PC-3 (cell line): ENCODE results near the gene PRDX6. TPM values are rescaled to one million over a fixed set of nuclear protein-coding genes. Genes with fewer than 3 reads are reported as not detected.

Experiments used
- ATAC-seq: fragments of 200-7000 bp; cut with Tn5 transposase; 2 replicates; pipeline ENCODE4 v1.9.1; 2020; ENCODE audit warnings: mild to moderate bottlenecking, moderate library complexity
- BruUV-seq: library from RNA; stranded (reverse); fragments of 400-500 nt; replicated peaks from 2 replicates; lab custom pipeline; 2021; lab: Mats Ljungman, UMichigan
- CTCF ChIA-PET: fragments of 300-600 bp; sonication (Branson Sonifier 250); formaldehyde crosslinking; loops from one replicate; lab custom pipeline; 2022; ENCODE audit warnings: antibody characterized with exemption; lab: Charles Lee
- POLR2A ChIA-PET: fragments of 300-600 bp; sonication (Branson Sonifier 250); formaldehyde crosslinking; loops from one replicate; lab custom pipeline; 2022; ENCODE audit warnings: antibody characterized with exemption; ENCODE audit not compliant: unreplicated experiment; lab: Charles Lee
- DNase-seq: peaks from one replicate; pipeline ENCODE4 v3.0.0-alpha.2; 2015
- H2AFZ ChIP-seq: fragments of 300-600 bp; sonication (generic); 2 replicates; pipeline ENCODE4 v1.6.0; 2016; ENCODE audit warnings: antibody characterized with exemption, low read length
- H3F3A ChIP-seq: fragments of 300-600 bp; sonication (generic); one replicate; pipeline ENCODE4 v1.6.0; 2017; ENCODE audit warnings: antibody characterized with exemption, low read length, control low read depth, mild to moderate bottlenecking; ENCODE audit not compliant: unreplicated experiment
- H3K27ac ChIP-seq: fragments of 300-600 bp; sonication (generic); 2 replicates; pipeline ENCODE4 v1.5.1; 2016; ENCODE audit warnings: mild to moderate bottlenecking, low read length
- H3K27me3 ChIP-seq: fragments of 300-600 bp; sonication (generic); 2 replicates; pipeline ENCODE4 v1.6.1; 2016; ENCODE audit warnings: low read length, mixed read lengths
- H3K36me3 ChIP-seq: fragments of 300-600 bp; sonication (generic); 2 replicates; pipeline ENCODE4 v1.6.1; 2016; ENCODE audit warnings: low read depth, mixed run types, low read length, mixed read lengths
- H3K4me1 ChIP-seq: fragments of 300-600 bp; sonication (generic); 2 replicates; pipeline ENCODE4 v1.5.1; 2016; ENCODE audit warnings: low read length; ENCODE audit not compliant: insufficient read depth
- H3K4me2 ChIP-seq: fragments of 300-600 bp; sonication (generic); 2 replicates; pipeline ENCODE4 v1.6.0; 2016; ENCODE audit warnings: low read length
- H3K4me3 ChIP-seq: fragments of 300-600 bp; sonication (generic); 2 replicates; pipeline ENCODE4 v1.5.1; 2016; ENCODE audit warnings: mild to moderate bottlenecking, low read length, mixed read lengths
- H3K79me2 ChIP-seq: fragments of 300-600 bp; sonication (generic); 2 replicates; pipeline ENCODE4 v1.6.1; 2017; ENCODE audit warnings: low read length, mixed read lengths
- H3K9ac ChIP-seq: fragments of 300-600 bp; sonication (generic); 2 replicates; pipeline ENCODE4 v1.6.0; 2016; ENCODE audit warnings: mild to moderate bottlenecking, low read length
- H3K9me2 ChIP-seq: fragments of 300-600 bp; sonication (generic); replicated peaks from 2 replicates; pipeline ENCODE4 v1.6.1; 2016; ENCODE audit warnings: mixed run types, low read length, mixed read lengths
- H3K9me3 ChIP-seq: fragments of 300-600 bp; sonication (generic); 2 replicates; pipeline ENCODE4 v1.6.1; 2016; ENCODE audit warnings: low read length, mixed read lengths
- H4K20me1 ChIP-seq: fragments of 300-600 bp; sonication (generic); 2 replicates; pipeline ENCODE4 v1.6.1; 2016; ENCODE audit warnings: low read length, mixed read lengths
- EZH2 ChIP-seq: fragments of 300-600 bp; sonication (generic); IDR thresholded peaks from one replicate; pipeline ENCODE4 v1.6.1; 2017; ENCODE audit warnings: antibody characterized with exemption, mild to moderate bottlenecking, low read length; ENCODE audit not compliant: unreplicated experiment
- EZH2phosphoT487 ChIP-seq: fragments of 300-600 bp; sonication (generic); IDR thresholded peaks from 2 replicates; pipeline ENCODE4 v1.6.1; 2018; ENCODE audit warnings: mild to moderate bottlenecking, antibody characterized with exemption, low read length, borderline replicate concordance
- intact Hi-C: fragments of 100-400 bp; cut with micrococcal nuclease; formaldehyde crosslinking; loops from 2 replicates; pipeline ENCODE4 v1.9.0; 2023
- total RNA-seq: library from RNA; depleted of rRNA; stranded (reverse); fragments of >200 nt; gene quantifications from 2 replicates; pipeline ENCODE4 v1.2.3, GENCODE V29; 2014
- TF ChIP-seq, protein P1 (sequence below): fragments of 300-600 bp; sonication (generic); conservative IDR thresholded peaks from 2 replicates; pipeline ENCODE4 v1.5.1; 2017; ENCODE audit warnings: antibody characterized with exemption, low read depth, mild to moderate bottlenecking, low read length

Gene PRDX6
- total RNA-seq, 1 experiment from 2014 or later, result 829 TPM

GRCh38 chr1:173527151-173527826, 50.2 kb downstream of the PRDX6 start:
- Histone ChIP-seq H3K27me3 (no peaks in the 10 kb centered on the region), H3F3A (no peaks in the 10 kb centered on the region), H3K9me2 (0 out of 2 replicates have a peak, but pooled peaks cover 5% of the 10 kb centered on the region), H3K4me1 (no peaks in the 10 kb centered on the region), H3K4me2 (no peak overlapping the region), H3K9ac (no peak overlapping the region), H3K79me2 (no peaks in the 10 kb centered on the region), H3K4me3 (no peak overlapping the region), H2AFZ (no peak overlapping the region), H3K9me3 (no peaks in the 10 kb centered on the region), H4K20me1 (no peaks in the 10 kb centered on the region), H3K27ac (no peak overlapping the region), H3K36me3 (no peaks in the 10 kb centered on the region)
- intact Hi-C loops, result no loop called here
- ATAC-seq, result 0 out of 2 replicates have a peak, but pooled peaks have one; percentile 17
- TF ChIP-seq, protein P1, sequence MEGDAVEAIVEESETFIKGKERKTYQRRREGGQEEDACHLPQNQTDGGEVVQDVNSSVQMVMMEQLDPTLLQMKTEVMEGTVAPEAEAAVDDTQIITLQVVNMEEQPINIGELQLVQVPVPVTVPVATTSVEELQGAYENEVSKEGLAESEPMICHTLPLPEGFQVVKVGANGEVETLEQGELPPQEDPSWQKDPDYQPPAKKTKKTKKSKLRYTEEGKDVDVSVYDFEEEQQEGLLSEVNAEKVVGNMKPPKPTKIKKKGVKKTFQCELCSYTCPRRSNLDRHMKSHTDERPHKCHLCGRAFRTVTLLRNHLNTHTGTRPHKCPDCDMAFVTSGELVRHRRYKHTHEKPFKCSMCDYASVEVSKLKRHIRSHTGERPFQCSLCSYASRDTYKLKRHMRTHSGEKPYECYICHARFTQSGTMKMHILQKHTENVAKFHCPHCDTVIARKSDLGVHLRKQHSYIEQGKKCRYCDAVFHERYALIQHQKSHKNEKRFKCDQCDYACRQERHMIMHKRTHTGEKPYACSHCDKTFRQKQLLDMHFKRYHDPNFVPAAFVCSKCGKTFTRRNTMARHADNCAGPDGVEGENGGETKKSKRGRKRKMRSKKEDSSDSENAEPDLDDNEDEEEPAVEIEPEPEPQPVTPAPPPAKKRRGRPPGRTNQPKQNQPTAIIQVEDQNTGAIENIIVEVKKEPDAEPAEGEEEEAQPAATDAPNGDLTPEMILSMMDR, result no peak
- TF ChIP-seq EZH2phosphoT487 (no peak), EZH2 (no peak)
- CTCF ChIA-PET, result no interaction called here
- peak; percentile 58 for DNase-seq
- POLR2A ChIA-PET, result no interaction called here
- BruUV-seq, result no TSS peak

DNA sequence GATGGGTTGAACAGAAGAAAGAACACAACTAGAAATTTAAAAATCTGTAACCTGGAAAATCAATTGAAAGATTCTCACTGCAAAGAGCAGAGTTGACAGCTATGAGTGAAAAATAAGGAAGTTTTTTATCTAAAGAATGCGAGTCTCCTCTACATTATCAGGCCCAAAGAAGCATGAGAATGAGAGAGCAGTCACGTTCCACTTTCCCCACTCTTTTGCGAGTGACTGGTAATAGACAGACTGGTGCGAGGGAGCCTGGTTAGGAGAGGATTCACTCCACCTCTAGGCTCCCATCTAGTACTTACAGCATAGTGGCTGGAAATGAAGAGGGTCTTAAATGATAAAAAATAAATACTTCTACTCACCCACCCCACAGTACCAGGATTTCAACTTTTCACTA, 52.0 kb downstream of the PRDX6 start:
- DNase-seq (no peak), ATAC-seq (no peak)
- no peaks in the 10 kb centered on the region for H3F3A ChIP-seq
- TF ChIP-seq EZH2phosphoT487 (no peak), EZH2 (no peak)
- TF ChIP-seq, protein P1, result no peak
- no TSS peak for BruUV-seq
- no peaks in the 10 kb centered on the region for H4K20me1 ChIP-seq
- H3K4me2 ChIP-seq, result no peak overlapping the region
- no peaks in the 10 kb centered on the region for H3K9me3 ChIP-seq
- no peak overlapping the region for H3K9ac ChIP-seq
- H3K36me3 ChIP-seq, result no peaks in the 10 kb centered on the region
- H3K27me3 ChIP-seq, result no peaks in the 10 kb centered on the region
- no peak overlapping the region for H3K4me3 ChIP-seq
- no peak overlapping the region for H2AFZ ChIP-seq
- H3K79me2 ChIP-seq, result no peaks in the 10 kb centered on the region
- POLR2A ChIA-PET, result no interaction called here
- no peak overlapping the region for H3K27ac ChIP-seq
- CTCF ChIA-PET, result no interaction called here
- 0 out of 2 replicates have a peak, but pooled peaks cover 5% of the 10 kb centered on the region for H3K9me2 ChIP-seq
- intact Hi-C loops, result no loop called here
- H3K4me1 ChIP-seq, result no peaks in the 10 kb centered on the region
